ENCODE data around the gene FZD4.
"Not testable (repeated sequence)": the region's sequence is repeated elsewhere in the genome, so short reads cannot be mapped to it uniquely, and the experiment has no call there.

Gene FZD4

GRCh38 chr11:86955361-86956120 is at the start of gene FZD4:
Gene FZD4, minus strand, starts transcription at chr11:86955395. Its CDS starts 310 bp downstream, at chr11:86955085.
- DNase-seq (ENCODE audit: low read depth, low spot score): peak; percentile 88
- no peak for TF ChIP-seq CTCF (IDR thresholded peaks at IDR 0.05; ENCODE audit: low read depth, low read length)
- in situ Hi-C loops (cut with HindIII; ENCODE audit: low sequenced_read_pairs): no loop called here
- peak within 1 kb of the TSS; percentile 79 for H3K4me3 ChIP-seq (ENCODE audit: low read depth, low read length)

- DNase-seq (ENCODE audit: low read depth, low spot score); in situ Hi-C loops (cut with HindIII; ENCODE audit: low sequenced_read_pairs): not testable (repeated sequence)
Observed at GRCh38 chr11:87004281-87004680, 49.1 kb upstream of the FZD4 start.

GRCh38 chr11:87002918-87003317 is 47.7 kb upstream of the FZD4 start:
- H3K4me3 ChIP-seq (ENCODE audit: low read depth, low read length): no peak overlapping the region
- no peak for DNase-seq (ENCODE audit: low read depth, low spot score)
- no peak for TF ChIP-seq CTCF (IDR thresholded peaks at IDR 0.05; ENCODE audit: low read depth, low read length)
- in situ Hi-C loops (cut with HindIII; ENCODE audit: low sequenced_read_pairs): no loop called here

More at GRCh38 chr11:87004281-87004680, 49.1 kb upstream of the FZD4 start:
- H3K4me3 ChIP-seq (ENCODE audit: low read depth, low read length): not testable (repeated sequence)

GRCh38 chr11:86999859-87000753 is 44.9 kb upstream of the FZD4 start:
- in situ Hi-C loops (cut with HindIII; ENCODE audit: low sequenced_read_pairs): no loop called here
- TF ChIP-seq CTCF (IDR thresholded peaks at IDR 0.05; ENCODE audit: low read depth, low read length): no peak
- H3K4me3 ChIP-seq (ENCODE audit: low read depth, low read length): no peak overlapping the region
- DNase-seq (ENCODE audit: low read depth, low spot score): peak; percentile 27

GRCh38 chr11:86999388-86999787 is 44.2 kb upstream of the FZD4 start:
- DNase-seq (ENCODE audit: low read depth, low spot score): no peak
- no peak for TF ChIP-seq CTCF (IDR thresholded peaks at IDR 0.05; ENCODE audit: low read depth, low read length)
- in situ Hi-C loops (cut with HindIII; ENCODE audit: low sequenced_read_pairs): no loop called here
- no peak overlapping the region for H3K4me3 ChIP-seq (ENCODE audit: low read depth, low read length)

GRCh38 chr11:86996953-86997570 is 41.9 kb upstream of the FZD4 start:
- in situ Hi-C loops (cut with HindIII; ENCODE audit: low sequenced_read_pairs): no loop called here
- H3K4me3 ChIP-seq (ENCODE audit: low read depth, low read length): no peak overlapping the region
- DNase-seq (ENCODE audit: low read depth, low spot score): no peak
- no peak for TF ChIP-seq CTCF (IDR thresholded peaks at IDR 0.05; ENCODE audit: low read depth, low read length)
